Stimulated activated CD8-positive, alpha-beta memory T cell treated with anti-CD3 and anti-CD28 coated beads, Interleukin-12 subunit alpha, Interleukin-12 subunit beta, amount 100 ng/mL, for 1 hour (primary cell): ENCODE data around the gene LSM11.
"Not testable (repeated sequence)": the region's sequence is repeated elsewhere in the genome, so short reads cannot be mapped to it uniquely, and the experiment has no call there.

Source experiments
- DNase-seq: peaks from one replicate; pipeline ENCODE4 v3.0.0-alpha.2; 2020; ENCODE audit warnings: low read depth

LSM11 gene

GRCh38 chr5:157743163-157744050, at the start of gene LSM11:
LSM11 (plus strand) TSS chr5:157743712; CDS start chr5:157743751, 39 bp downstream.
- peak; percentile 83 for DNase-seq

- not testable (repeated sequence) for DNase-seq
Observed at GRCh38 chr5:157693816-157694215, 49.7 kb upstream of the LSM11 start.

- not testable (repeated sequence) for DNase-seq
Observed at GRCh38 chr5:157696154-157696553, 47.4 kb upstream of the LSM11 start.

GRCh38 chr5:157698674-157699073, 44.8 kb upstream of the LSM11 start:
- not testable (repeated sequence) for DNase-seq

GRCh38 chr5:157703736-157704135, 39.8 kb upstream of the LSM11 start:
- no peak for DNase-seq

- no peak for DNase-seq
Observed at GRCh38 chr5:157708866-157709265, 34.6 kb upstream of the LSM11 start.

GRCh38 chr5:157709346-157709745, 34.2 kb upstream of the LSM11 start:
- DNase-seq: no peak

GRCh38 chr5:157710431-157710830, 33.1 kb upstream of the LSM11 start:
- no peak for DNase-seq

- DNase-seq: no peak
Observed at GRCh38 chr5:157710882-157711281, 32.6 kb upstream of the LSM11 start.

GRCh38 chr5:157713830-157714595, 29.5 kb upstream of the LSM11 start:
- no peak for DNase-seq

- DNase-seq: no peak
Observed at GRCh38 chr5:157714596-157714864, 29.0 kb upstream of the LSM11 start.

GRCh38 chr5:157718519-157718918, 25.0 kb upstream of the LSM11 start:
- no peak for DNase-seq

GRCh38 chr5:157719245-157719644, 24.3 kb upstream of the LSM11 start:
- no peak for DNase-seq

GRCh38 chr5:157721159-157721558, 22.4 kb upstream of the LSM11 start:
- no peak for DNase-seq

GRCh38 chr5:157722895-157723294, 20.6 kb upstream of the LSM11 start:
- DNase-seq: not testable (repeated sequence)

GRCh38 chr5:157726607-157727006, 16.9 kb upstream of the LSM11 start:
- not testable (repeated sequence) for DNase-seq

GRCh38 chr5:157727858-157728257, 15.7 kb upstream of the LSM11 start:
- DNase-seq: not testable (repeated sequence)

- no peak for DNase-seq
Observed at GRCh38 chr5:157729858-157730257, 13.7 kb upstream of the LSM11 start.

GRCh38 chr5:157730900-157731271, 12.6 kb upstream of the LSM11 start:
- no peak for DNase-seq

- peak; percentile 99 for DNase-seq
Observed at GRCh38 chr5:157731272-157732129, 12.0 kb upstream of the LSM11 start, which contains the start of gene THG1L. THG1L (plus strand) TSS chr5:157731420; CDS start chr5:157731441, 21 bp downstream.

- DNase-seq: no peak
Observed at GRCh38 chr5:157732130-157732514, 11.4 kb upstream of the LSM11 start.

GRCh38 chr5:157732596-157733262, 10.8 kb upstream of the LSM11 start:
- no peak for DNase-seq
